ENCODE results near the gene KLHDC4.
"Not testable (repeated sequence)": the region's sequence is repeated elsewhere in the genome, so short reads cannot be mapped to it uniquely, and the experiment has no call there.

KLHDC4 gene

DNA sequence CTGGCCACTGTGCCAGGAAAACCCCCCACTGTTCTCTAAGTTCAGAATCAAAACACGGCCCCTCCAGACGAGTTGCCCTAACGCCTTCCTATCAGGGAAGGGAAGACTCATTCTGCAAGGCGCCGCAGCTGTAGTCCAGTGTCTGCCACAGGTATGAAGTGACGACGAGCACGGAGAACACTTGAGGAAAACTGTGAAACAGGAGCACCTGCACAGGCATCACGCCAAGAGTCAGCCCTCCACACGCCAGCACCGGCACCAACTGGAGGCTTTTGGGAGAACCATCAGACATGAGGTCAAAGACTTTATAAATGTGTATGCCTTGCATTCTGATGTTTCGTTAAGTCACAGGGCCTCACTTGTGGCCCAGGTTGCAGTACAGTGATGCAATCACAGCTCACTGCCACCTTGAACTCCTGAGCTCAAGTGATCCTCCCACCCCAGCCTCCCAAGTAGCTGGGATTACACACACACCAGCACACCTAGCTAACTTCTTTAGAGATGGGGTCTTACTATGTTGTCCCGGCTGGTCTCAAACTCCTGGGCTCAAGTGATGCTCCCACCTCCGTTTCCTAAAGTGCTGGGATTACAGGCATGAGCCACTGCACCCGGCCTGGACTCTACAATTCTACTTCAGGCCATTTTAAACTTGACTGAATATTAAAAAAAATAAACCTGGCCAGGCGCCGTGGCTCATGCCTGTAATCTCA lies 22.9 kb downstream of the KLHDC4 start:
- DNase-seq (ENCODE audit: low read depth in 2 of 2), result no peak

- DNase-seq (ENCODE audit: low read depth in 2 of 2), result no peak
These were observed 23.9 kb downstream of the KLHDC4 start for GRCh38 chr16:87741700-87742415.

DNA sequence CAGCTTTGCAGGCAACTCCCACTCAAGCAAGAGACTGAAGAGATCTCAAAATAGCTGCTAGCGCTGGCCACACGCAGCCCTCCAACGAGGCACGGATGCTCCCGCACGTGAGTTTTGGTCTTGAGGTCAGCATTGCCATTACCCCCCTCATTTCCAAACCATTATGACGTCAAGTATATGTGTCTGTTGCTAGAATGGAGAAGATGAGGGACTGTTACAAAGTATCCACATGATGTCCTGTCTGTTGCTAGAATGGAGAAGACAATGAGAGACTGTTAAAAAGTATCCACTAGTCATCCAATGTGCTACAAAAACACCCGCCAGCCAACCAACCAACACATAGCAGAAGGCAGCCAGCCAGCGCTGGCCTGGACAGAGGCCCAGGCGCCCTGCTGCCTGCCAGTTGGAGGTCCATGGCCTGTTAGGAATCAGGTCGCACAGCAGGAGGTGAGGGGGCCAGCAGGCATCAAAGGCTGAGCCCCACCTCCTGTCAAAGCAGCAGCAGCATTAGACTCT lies 24.8 kb downstream of the KLHDC4 start:
- DNase-seq (ENCODE audit: low read depth in 2 of 2), result no peak

DNA sequence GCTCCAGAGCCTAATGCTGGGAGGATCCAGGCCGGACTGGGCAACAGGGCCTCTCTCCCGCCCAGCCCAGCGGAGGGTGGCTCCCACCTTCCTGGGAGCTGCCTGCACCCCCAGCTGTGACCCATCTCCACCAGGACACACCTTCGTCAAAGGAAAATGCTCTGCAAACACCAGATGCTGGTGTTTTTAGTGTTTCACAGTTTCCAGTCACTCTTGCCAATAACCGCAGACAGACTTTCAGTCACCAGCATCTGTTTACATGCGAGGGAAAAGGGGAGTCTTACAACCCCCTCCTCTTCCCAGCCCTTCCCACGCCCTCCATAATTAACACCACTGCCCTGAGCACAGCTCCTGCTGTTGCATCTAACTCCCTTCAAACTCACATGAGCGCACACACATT lies 25.3 kb downstream of the KLHDC4 start:
- no peak for DNase-seq (ENCODE audit: low read depth in 2 of 2)

DNA sequence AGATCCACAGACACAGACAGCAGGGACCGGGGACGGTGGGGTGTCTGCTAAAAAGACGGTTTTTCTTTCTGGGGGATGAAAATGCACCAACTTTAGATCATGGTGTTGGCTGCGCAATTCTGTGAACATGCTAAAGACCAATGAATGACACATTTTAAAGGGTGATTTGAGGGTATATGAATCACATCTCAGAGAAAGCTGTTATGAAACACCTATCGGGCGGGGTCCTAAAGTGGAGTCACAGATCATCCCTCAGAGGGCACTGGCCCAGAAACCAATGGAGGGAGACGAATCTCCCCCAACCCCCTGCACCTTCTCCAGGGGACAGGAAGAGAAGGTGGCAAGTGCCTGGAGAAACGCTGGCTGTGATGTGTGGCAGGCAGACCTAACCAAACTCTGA lies 26.0 kb downstream of the KLHDC4 start:
- DNase-seq (ENCODE audit: low read depth in 2 of 2), result no peak

DNA sequence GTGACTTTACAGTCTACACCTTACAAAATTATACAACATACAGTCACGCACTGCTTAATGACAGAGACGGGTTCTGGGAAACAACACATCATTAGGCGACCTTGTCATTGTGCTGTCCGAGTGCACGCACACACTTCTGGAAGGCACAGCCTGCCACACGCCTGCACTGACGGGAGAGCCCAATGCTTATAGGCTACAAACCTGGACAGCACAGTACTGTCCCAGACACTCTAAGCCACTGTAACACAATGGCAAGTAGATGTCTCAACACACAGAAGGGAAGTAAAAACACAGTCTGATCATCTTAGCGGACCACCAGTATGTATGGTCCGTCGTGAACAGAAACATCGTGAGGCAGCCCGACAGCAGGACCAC lies 29.8 kb downstream of the KLHDC4 start:
- DNase-seq (ENCODE audit: low read depth in 2 of 2), result no peak

GRCh38 chr16:87735270-87736007 lies 30.3 kb downstream of the KLHDC4 start:
- DNase-seq (ENCODE audit: low read depth in 2 of 2), result no peak

- no peak for DNase-seq (ENCODE audit: low read depth in 2 of 2)
These were observed 31.1 kb downstream of the KLHDC4 start for GRCh38 chr16:87734644-87735043.

GRCh38 chr16:87733190-87733589 lies 32.6 kb downstream of the KLHDC4 start:
- no peak for DNase-seq (ENCODE audit: low read depth in 2 of 2)

DNA sequence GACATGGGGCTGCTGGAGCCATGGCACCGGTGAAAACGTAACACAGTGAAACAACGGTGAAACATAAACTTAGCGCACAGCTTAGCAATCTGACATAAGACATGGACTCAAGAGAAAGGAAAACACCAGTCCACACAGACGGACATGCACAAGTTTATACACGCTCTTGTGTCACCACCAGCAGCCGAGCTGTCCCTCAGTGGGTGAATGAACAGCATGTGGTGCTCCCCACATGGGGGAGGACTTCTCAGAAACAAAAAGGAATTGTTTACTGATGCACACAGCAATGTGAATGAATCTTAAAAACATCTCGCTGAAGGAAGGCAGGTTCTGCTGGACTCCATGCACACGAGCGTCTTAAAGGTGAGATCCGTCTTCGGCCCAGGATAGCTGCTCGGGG lies 34.2 kb downstream of the KLHDC4 start:
- DNase-seq (ENCODE audit: low read depth in 2 of 2), result no peak

- no peak for DNase-seq (ENCODE audit: low read depth in 2 of 2)
These were observed 36.4 kb downstream of the KLHDC4 start for GRCh38 chr16:87729266-87729954.

- no peak for DNase-seq (ENCODE audit: low read depth in 2 of 2)
These were observed 37.8 kb downstream of the KLHDC4 start for GRCh38 chr16:87728026-87728425.

- no peak for DNase-seq (ENCODE audit: low read depth in 2 of 2)
These were observed 38.4 kb downstream of the KLHDC4 start for GRCh38 chr16:87727346-87727745.

- DNase-seq (ENCODE audit: low read depth in 2 of 2), result not testable (repeated sequence)
These were observed 39.2 kb downstream of the KLHDC4 start for GRCh38 chr16:87726577-87726976.

GRCh38 chr16:87725596-87726235 lies 40.1 kb downstream of the KLHDC4 start:
- DNase-seq (ENCODE audit: low read depth in 2 of 2), result no peak

- no peak for DNase-seq (ENCODE audit: low read depth in 2 of 2)
These were observed 41.1 kb downstream of the KLHDC4 start for GRCh38 chr16:87724490-87725291.

GRCh38 chr16:87723226-87723623 lies 42.6 kb downstream of the KLHDC4 start:
- no peak for DNase-seq (ENCODE audit: low read depth in 2 of 2)

DNA sequence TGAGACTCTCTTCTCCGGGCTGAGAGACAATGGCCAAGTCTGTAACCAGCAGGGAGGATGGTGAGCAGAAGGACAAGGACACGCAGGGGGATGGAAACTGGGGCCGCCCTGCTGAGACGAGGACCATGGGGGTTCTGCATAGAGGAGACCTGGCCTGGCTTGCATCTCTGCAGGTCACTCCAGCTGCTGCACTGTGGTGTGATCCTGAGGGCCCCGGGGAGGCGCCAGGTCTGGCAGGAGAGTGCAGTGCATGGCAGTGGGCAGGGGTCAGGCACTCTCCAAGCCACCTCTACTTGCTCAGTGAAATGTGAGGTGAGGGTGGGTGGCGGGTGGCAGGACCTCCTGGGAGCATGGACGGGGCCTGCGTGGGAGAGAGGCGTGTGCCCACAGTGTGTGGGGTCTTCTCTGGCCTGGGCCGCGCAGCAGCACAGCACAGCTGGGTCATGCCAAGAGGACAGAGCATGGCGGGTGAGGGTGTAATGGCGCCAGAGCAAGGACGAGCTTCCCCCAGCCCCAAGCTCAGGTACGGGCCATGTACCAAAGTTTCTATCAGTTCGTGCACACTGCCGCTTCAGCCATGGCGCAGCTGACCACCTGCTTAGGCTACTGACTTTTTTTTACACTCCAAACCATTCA lies 43.1 kb downstream of the KLHDC4 start:
- no peak for DNase-seq (ENCODE audit: low read depth in 2 of 2)

DNA sequence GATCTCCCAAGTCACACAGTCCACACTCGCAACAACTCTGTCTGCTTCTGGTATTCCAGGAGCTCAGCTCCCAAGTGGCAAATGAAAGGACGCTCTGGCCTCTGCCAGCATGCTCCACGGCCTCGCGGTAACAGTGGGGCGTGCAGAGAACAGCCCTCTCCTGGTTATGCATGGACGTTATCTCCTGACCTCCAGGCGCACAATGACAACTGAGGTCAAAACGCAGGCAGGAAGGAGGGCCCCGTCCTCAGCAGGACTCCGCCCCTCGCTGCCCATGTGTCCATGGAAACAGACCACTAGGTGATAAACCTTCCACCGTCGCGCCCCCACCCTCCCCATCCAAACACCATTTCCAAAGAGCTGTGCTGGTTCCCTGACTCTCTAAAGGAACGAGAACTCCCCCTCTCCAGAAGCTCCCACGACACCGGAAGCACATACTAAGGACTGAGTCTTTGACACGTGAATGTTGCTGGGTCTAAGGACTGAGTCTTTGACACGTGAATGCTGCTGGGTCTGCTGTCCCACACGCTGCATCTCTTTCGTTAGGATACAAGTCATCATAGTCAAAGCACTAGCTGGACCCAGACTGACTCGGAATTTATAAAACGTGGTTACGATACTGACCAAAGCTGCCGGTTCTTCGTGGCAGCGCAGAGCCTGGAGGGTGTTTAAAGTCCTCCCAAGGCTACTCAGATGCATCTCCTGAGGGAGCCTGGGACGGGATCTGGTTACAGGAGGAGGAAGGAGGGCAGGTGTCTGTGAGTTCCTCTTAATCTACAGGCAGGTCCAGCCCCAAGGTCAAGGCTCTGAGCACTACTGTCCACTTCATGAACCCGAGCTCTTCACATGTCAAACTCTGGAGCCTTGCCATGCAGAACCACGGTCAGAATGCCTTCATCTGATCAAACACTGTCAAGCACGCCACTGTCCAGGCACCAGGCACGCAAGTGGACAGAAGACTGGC lies 43.9 kb downstream of the KLHDC4 start:
- no peak for DNase-seq (ENCODE audit: low read depth in 2 of 2)

Measured in stimulated activated CD4-positive, alpha-beta T cell treated with anti-CD3 and anti-CD28 coated beads, Interleukin-4, amount 100 ng/mL, for 48 hours (primary cell).